K562 (cell line): ENCODE results near the gene HOGA1. TPM values are rescaled to one million over a fixed set of nuclear protein-coding genes. Genes with fewer than 3 reads are reported as not detected.

Experiments used
- ATAC-seq: fragments of 200-7000 bp; cut with Tn5 transposase; 3 replicates; pipeline ENCODE4 v1.9.1; 2020; ENCODE audit warnings: moderate library complexity
- BruUV-seq: library from RNA; stranded (reverse); fragments of 400-500 nt; replicated peaks from 2 replicates; lab custom pipeline; 2021; lab: Mats Ljungman, UMichigan
- CTCF ChIA-PET: fragments of 300-600 bp; formaldehyde crosslinking; extraction: SDS; loops from one replicate; lab custom pipeline; 2021; ENCODE audit warnings: low intra/inter-chr PET ratio; lab: Yijun Ruan, JAX
- POLR2A ChIA-PET: fragments of 300-600, 350-650 bp; sonication (Branson Sonifier 250); formaldehyde crosslinking; extraction: SDS; loops from one replicate; lab custom pipeline; 2021; ENCODE audit warnings: antibody characterized with exemption, inconsistent platforms; lab: Yijun Ruan, JAX
- DNase-seq, 4 experiments: peaks; one replicate each; pipeline versions ENCODE4 v3.0.0 to v3.0.0-alpha.2; 2011 to 2018; ENCODE audit warnings: low spot score in 3 of 4, mixed read lengths in 3 of 4; ENCODE audit errors: extremely low read depth in 1 of 4
- FAIRE-seq: peaks from 2 replicates; lab custom pipeline; 2011; peaks lifted over from hg19 to GRCh38; lab: Jason Lieb, UNC
- H2AFZ ChIP-seq: 2 replicates; pipeline ENCODE4 v1.6.0; 2011; ENCODE audit warnings: low read depth, low read length, control low read depth, inconsistent platforms
- H3K27ac ChIP-seq: fragments of 200-600 bp; 3 replicates; pipeline ENCODE4 v1.8.0; 2011; ENCODE audit warnings: low read depth, mild to moderate bottlenecking, control low read depth, inconsistent platforms, low read length, moderate library complexity, mixed read lengths; ENCODE audit errors: extremely low read depth
- H3K27me3 ChIP-seq, 2 experiments: fragments of 300-600 bp in 1 of 2; 2 replicates in 1 of 2; 3 replicates in 1 of 2; pipeline versions ENCODE4 v1.6.0 to v1.8.0; 2011; ENCODE audit warnings: inconsistent platforms in 2 of 2, low read length in 2 of 2, mild to moderate bottlenecking in 1 of 2, mixed read lengths in 1 of 2, moderate library complexity in 1 of 2; ENCODE audit not compliant: control insufficient read depth in 2 of 2, insufficient read depth in 2 of 2
- H3K36me3 ChIP-seq: fragments of 300-600 bp; 3 replicates; pipeline ENCODE4 v1.8.0; 2011; ENCODE audit warnings: mild to moderate bottlenecking, low read length, inconsistent platforms; ENCODE audit not compliant: control insufficient read depth, insufficient read depth
- H3K4me1 ChIP-seq, 2 experiments: fragments of 200-600 bp in 1 of 2; replicated peaks in 1 of 2; 2 replicates in 1 of 2; 3 replicates in 1 of 2; pipeline versions ENCODE4 v1.5.1 to v1.8.0; 2011; ENCODE audit warnings: inconsistent platforms in 2 of 2, low read length in 2 of 2, mild to moderate bottlenecking in 1 of 2, mixed read lengths in 1 of 2, moderate library complexity in 1 of 2; ENCODE audit not compliant: control insufficient read depth in 2 of 2, insufficient read depth in 2 of 2
- H3K4me2 ChIP-seq: 2 replicates; pipeline ENCODE4 v1.6.1; 2011; ENCODE audit warnings: low read length, control low read depth, inconsistent platforms, mixed read lengths; ENCODE audit not compliant: insufficient read depth
- H3K4me3 ChIP-seq: fragments of 200-600 bp; sonication (generic), shearing (Covaris generic); 2 replicates; pipeline ENCODE4 v1.5.1; 2016; ENCODE audit warnings: control low read depth, inconsistent platforms
- H3K79me2 ChIP-seq: fragments of 200-600 bp; 3 replicates; pipeline ENCODE4 v1.8.0; 2011; ENCODE audit warnings: low read length, inconsistent platforms; ENCODE audit not compliant: control insufficient read depth, insufficient read depth
- H3K9ac ChIP-seq, 2 experiments: 2 replicates each; pipeline versions ENCODE4 v1.6.0 to v1.6.1; 2011; ENCODE audit warnings: low read depth in 2 of 2, low read length in 2 of 2, control low read depth in 1 of 2, inconsistent platforms in 1 of 2, mild to moderate bottlenecking in 1 of 2, mixed read lengths in 1 of 2; ENCODE audit not compliant: insufficient read depth in 1 of 2
- H3K9me1 ChIP-seq: one replicate; pipeline ENCODE4 v1.6.0; 2011; ENCODE audit warnings: inconsistent platforms, mild to moderate bottlenecking, low read length, moderate library complexity; ENCODE audit not compliant: control insufficient read depth, insufficient read depth
- H3K9me3 ChIP-seq: replicated peaks from 2 replicates; pipeline ENCODE4 v1.5.1; 2011; ENCODE audit warnings: low read depth, low read length, inconsistent platforms; ENCODE audit not compliant: control insufficient read depth, insufficient read depth
- H4K20me1 ChIP-seq: replicated peaks from 2 replicates; pipeline ENCODE4 v1.6.1; 2011; ENCODE audit warnings: low read length, inconsistent platforms, mixed read lengths; ENCODE audit not compliant: control insufficient read depth, insufficient read depth
- ARNT ChIP-seq, 2 experiments: fragments of 450-650 bp; IDR thresholded peaks; 2 replicates each; pipeline ENCODE4 v1.6.1; 2016; ENCODE audit warnings: mild to moderate bottlenecking in 1 of 2
- CBFA2T2 ChIP-seq: fragments of 450-650 bp; conservative IDR thresholded peaks from 2 replicates; pipeline ENCODE4 v1.6.1; 2017; ENCODE audit warnings: mild to moderate bottlenecking
- DACH1 ChIP-seq: fragments of 450-650 bp; IDR thresholded peaks from 2 replicates; pipeline ENCODE4 v1.6.1; 2018; ENCODE audit not compliant: partially characterized antibody
- HNRNPLL ChIP-seq: fragments of 200-400 bp; formaldehyde crosslinking; IDR thresholded peaks from 2 replicates; pipeline ENCODE4 v1.6.1; 2017; ENCODE audit warnings: low read length, low read depth, mild to moderate bottlenecking; ENCODE audit not compliant: poor library complexity, severe bottlenecking
- MYC ChIP-seq, 2 experiments: fragments of 250-450 bp in 1 of 2; sonication (Bioruptor Pico) in 1 of 2; IDR thresholded peaks; 2 replicates each; pipeline versions ENCODE4 v1.5.1 to v1.6.1; 2012 to 2021; ENCODE audit warnings: low read depth in 2 of 2, borderline replicate concordance in 1 of 2, improper control_type of control experiment in 1 of 2, low read length in 1 of 2, mild to moderate bottlenecking in 1 of 2, moderate library complexity in 1 of 2
- TCF3 ChIP-seq: sonication (generic); formaldehyde crosslinking; IDR thresholded peaks from 2 replicates; pipeline ENCODE4 v1.4.0; 2020; ENCODE audit warnings: mild to moderate bottlenecking, missing genetic modification reagents
- ZFX ChIP-seq: sonication (generic); formaldehyde crosslinking; IDR thresholded peaks from 2 replicates; pipeline ENCODE4 v1.8.0; 2022; ENCODE audit warnings: mild to moderate bottlenecking, missing genetic modification reagents, moderate library complexity
- WGBS: fragments of 100-300 bp; shearing (Covaris generic); methylation state at CpG from one replicate; pipeline ENCODE4 v1.1.6; 2016; ENCODE audit warnings: low coverage, mixed read lengths; ENCODE audit not compliant: insufficient coverage; ENCODE audit errors: missing lambda C conversion rate; 5-methylcytosine and 5-hydroxymethylcytosine counted together
- in situ Hi-C: fragments of 300-500 bp; cut with MboI; formaldehyde crosslinking; loops from 4 replicates; pipeline ENCODE4 v1.15.0; 2018; ENCODE audit warnings: inconsistent platforms, mixed read lengths
- intact Hi-C: fragments of 100-400 bp; cut with micrococcal nuclease; formaldehyde crosslinking; loops from 2 replicates; pipeline ENCODE4 v1.14.2; 2022
- polyA plus RNA-seq, 8 experiments: library from polyadenylated mRNA; depleted of rRNA in 4 of 8; stranded (reverse) in 5 of 8; unstranded in 3 of 8; fragments of >200 nt; fragmentation: Nextera tagmentation in 2 of 8; fragmentation: Illumina TruSeq in 1 of 8; extraction: Ambion mirVana in 2 of 8; extraction: Trizol in 1 of 8; gene quantifications; 2 replicates each; pipeline versions ENCODE4 v1.2.1 to v1.2.3, GENCODE V29; 2011 to 2014; ENCODE audit warnings: inconsistent platforms in 1 of 8, missing spikeins in 1 of 8
- total RNA-seq, 7 experiments: library from RNA; depleted of rRNA in 6 of 7; stranded (reverse); fragments of >200 nt in 6 of 7; fragmentation: Illumina TruSeq in 2 of 7; extraction: Trizol in 2 of 7; gene quantifications; 2 replicates each; pipeline versions ENCODE4 v1.2.1 to v1.2.3, GENCODE V29; 2011 to 2021; ENCODE audit warnings: low replicate concordance in 1 of 7
- TF ChIP-seq, protein P1 (sequence below), 2 experiments: fragments of 450-650 bp; IDR thresholded peaks; 2 replicates each; pipeline ENCODE4 v1.6.1; 2018; ENCODE audit warnings: mild to moderate bottlenecking in 2 of 2, low read depth in 1 of 2; ENCODE audit not compliant: partially characterized antibody in 2 of 2
- TF ChIP-seq, protein P2 (sequence below): fragments of 450-650 bp; IDR thresholded peaks from 2 replicates; pipeline ENCODE4 v1.6.1; 2016; ENCODE audit warnings: mild to moderate bottlenecking
- TF ChIP-seq, protein P3 (sequence below): fragments of 450-650 bp; formaldehyde crosslinking; IDR thresholded peaks from 2 replicates; pipeline ENCODE4 v1.4.0; 2022; ENCODE audit warnings: missing genetic modification characterization

The HOGA1 gene
- total and polyA plus RNA-seq, 9 of the 15 experiments (the other 6 are each of a cell fraction or from before 2014, with no cell fraction given): not detected

DNA sequence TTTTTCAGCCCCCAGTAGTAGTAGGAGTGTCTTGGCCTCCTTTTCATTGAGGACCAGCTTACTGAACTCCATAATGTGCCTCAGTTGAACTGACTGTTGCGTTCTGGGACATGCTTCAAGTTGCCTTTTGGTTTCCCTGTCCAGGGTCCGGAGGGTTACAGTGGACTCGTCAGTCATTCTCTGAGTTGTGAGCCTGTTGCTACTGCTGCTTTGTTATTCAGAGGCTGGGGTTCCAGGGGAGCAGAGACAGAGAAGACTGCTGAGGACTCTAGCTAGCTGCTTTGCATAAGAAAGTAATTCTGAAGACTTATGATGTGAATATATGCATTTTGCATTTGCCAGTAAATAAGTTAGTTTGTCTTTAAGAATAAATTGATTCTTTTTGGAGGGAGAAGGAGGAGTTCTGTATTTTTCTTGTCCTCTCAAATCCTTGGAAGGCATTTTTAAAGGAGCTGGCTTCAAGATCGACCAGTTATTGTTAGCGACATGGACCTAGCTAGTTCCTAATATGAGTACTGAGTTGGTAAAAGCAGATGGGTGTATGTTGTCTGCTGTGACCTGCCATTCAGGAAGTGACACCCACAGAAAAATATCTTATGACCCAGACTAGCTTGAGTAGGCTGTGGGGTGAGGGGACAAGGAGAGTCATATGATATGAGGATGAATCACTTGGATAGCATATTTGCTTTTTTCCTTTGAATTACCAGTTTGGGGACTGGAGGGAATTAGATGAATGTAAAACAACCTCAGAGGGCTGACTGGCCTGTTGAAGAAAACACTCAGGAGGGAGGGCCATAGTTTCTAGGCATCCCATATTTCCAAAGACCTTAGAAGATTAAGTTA lies 64.6 kb downstream of the HOGA1 start:
- Histone ChIP-seq H3K36me3 (peaks cover 57% of the 10 kb centered on the region), H3K4me1 (peaks cover 11 to 59% of the 10 kb centered on the region in 2 experiments; a peak in 4 of 5 replicates), H3K79me2 (peaks cover 59% of the 10 kb centered on the region), H3K9me3 (no peaks in the 10 kb centered on the region), H4K20me1 (no peaks in the 10 kb centered on the region), H3K9ac (peak overlapping the region; percentile 56 to 78; a peak in 3 of 4 replicates), H3K27ac (peak overlapping the region; percentile 89), H3K9me1 (no peaks in the 10 kb centered on the region), H3K4me2 (peak overlapping the region; percentile 71), H2AFZ (peak overlapping the region; percentile 7; the same call in 1 of the 2 replicates), H3K27me3 (no peaks in the 10 kb centered on the region), H3K4me3 (no peak overlapping the region)
- DNase-seq: peak; percentile 20 to 81 (median 49)
- CTCF ChIA-PET: no interaction called here
- ATAC-seq: peak; percentile 79
- FAIRE-seq: peak; percentile 88
- no TSS peak for BruUV-seq
- intact Hi-C loops: no loop called here
- WGBS: 26% methylated on average over 5 of the region's 5 CpGs
- in situ Hi-C loops: no loop called here
- POLR2A ChIA-PET: interaction anchor here (1.0 to 1.4 kb wide), 3 partner anchors 9 to 16 kb away, joined by 3 to 5 read pairs (median 3); partner anchors contain the start of gene PI4K2A
- TF ChIP-seq TCF3 (peak; percentile 67), DACH1 (peak; percentile 13), ZFX (CRISPR knock-in tag) (no peak), HNRNPLL (no peak), MYC (IDR thresholded peaks at IDR 0.05; ENCODE audit: low read depth, low read length) (no peak), MYC (CRISPR knock-in tag; IDR thresholded peaks at IDR 0.05; ENCODE audit: borderline replicate concordance, low read depth) (no peak), CBFA2T2 (peak; percentile 69), ARNT (IDR thresholded peaks at IDR 0.05) (no peak)
- TF ChIP-seq, protein P1, sequence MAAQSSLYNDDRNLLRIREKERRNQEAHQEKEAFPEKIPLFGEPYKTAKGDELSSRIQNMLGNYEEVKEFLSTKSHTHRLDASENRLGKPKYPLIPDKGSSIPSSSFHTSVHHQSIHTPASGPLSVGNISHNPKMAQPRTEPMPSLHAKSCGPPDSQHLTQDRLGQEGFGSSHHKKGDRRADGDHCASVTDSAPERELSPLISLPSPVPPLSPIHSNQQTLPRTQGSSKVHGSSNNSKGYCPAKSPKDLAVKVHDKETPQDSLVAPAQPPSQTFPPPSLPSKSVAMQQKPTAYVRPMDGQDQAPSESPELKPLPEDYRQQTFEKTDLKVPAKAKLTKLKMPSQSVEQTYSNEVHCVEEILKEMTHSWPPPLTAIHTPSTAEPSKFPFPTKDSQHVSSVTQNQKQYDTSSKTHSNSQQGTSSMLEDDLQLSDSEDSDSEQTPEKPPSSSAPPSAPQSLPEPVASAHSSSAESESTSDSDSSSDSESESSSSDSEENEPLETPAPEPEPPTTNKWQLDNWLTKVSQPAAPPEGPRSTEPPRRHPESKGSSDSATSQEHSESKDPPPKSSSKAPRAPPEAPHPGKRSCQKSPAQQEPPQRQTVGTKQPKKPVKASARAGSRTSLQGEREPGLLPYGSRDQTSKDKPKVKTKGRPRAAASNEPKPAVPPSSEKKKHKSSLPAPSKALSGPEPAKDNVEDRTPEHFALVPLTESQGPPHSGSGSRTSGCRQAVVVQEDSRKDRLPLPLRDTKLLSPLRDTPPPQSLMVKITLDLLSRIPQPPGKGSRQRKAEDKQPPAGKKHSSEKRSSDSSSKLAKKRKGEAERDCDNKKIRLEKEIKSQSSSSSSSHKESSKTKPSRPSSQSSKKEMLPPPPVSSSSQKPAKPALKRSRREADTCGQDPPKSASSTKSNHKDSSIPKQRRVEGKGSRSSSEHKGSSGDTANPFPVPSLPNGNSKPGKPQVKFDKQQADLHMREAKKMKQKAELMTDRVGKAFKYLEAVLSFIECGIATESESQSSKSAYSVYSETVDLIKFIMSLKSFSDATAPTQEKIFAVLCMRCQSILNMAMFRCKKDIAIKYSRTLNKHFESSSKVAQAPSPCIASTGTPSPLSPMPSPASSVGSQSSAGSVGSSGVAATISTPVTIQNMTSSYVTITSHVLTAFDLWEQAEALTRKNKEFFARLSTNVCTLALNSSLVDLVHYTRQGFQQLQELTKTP (IDR thresholded peaks at IDR 0.05; ENCODE audit: low read depth in 1 of 2, partially characterized antibody in 2 of 2): peak in 1 of 2 experiments; percentile 57
- TF ChIP-seq, protein P2, sequence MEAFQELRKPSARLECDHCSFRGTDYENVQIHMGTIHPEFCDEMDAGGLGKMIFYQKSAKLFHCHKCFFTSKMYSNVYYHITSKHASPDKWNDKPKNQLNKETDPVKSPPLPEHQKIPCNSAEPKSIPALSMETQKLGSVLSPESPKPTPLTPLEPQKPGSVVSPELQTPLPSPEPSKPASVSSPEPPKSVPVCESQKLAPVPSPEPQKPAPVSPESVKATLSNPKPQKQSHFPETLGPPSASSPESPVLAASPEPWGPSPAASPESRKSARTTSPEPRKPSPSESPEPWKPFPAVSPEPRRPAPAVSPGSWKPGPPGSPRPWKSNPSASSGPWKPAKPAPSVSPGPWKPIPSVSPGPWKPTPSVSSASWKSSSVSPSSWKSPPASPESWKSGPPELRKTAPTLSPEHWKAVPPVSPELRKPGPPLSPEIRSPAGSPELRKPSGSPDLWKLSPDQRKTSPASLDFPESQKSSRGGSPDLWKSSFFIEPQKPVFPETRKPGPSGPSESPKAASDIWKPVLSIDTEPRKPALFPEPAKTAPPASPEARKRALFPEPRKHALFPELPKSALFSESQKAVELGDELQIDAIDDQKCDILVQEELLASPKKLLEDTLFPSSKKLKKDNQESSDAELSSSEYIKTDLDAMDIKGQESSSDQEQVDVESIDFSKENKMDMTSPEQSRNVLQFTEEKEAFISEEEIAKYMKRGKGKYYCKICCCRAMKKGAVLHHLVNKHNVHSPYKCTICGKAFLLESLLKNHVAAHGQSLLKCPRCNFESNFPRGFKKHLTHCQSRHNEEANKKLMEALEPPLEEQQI: no peak
- TF ChIP-seq, protein P3, sequence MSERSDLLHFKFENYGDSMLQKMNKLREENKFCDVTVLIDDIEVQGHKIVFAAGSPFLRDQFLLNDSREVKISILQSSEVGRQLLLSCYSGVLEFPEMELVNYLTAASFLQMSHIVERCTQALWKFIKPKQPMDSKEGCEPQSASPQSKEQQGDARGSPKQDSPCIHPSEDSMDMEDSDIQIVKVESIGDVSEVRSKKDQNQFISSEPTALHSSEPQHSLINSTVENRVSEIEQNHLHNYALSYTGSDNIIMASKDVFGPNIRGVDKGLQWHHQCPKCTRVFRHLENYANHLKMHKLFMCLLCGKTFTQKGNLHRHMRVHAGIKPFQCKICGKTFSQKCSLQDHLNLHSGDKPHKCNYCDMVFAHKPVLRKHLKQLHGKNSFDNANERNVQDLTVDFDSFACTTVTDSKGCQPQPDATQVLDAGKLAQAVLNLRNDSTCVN (CRISPR knock-in tag): no peak
